ENCODE data around the gene U2AF1. TPM values are rescaled to one million over a fixed set of nuclear protein-coding genes. Genes with fewer than 3 reads are reported as not detected.
A peak's percentile ranks its signal among the peaks of the same experiment; 100 is the strongest.
"Not testable (repeated sequence)": the region's sequence is repeated elsewhere in the genome, so short reads cannot be mapped to it uniquely, and the experiment has no call there.

U2AF1 gene
- total RNA-seq, 2 experiments from 2014 or later, result 21.9 to 31.3 TPM

DNA sequence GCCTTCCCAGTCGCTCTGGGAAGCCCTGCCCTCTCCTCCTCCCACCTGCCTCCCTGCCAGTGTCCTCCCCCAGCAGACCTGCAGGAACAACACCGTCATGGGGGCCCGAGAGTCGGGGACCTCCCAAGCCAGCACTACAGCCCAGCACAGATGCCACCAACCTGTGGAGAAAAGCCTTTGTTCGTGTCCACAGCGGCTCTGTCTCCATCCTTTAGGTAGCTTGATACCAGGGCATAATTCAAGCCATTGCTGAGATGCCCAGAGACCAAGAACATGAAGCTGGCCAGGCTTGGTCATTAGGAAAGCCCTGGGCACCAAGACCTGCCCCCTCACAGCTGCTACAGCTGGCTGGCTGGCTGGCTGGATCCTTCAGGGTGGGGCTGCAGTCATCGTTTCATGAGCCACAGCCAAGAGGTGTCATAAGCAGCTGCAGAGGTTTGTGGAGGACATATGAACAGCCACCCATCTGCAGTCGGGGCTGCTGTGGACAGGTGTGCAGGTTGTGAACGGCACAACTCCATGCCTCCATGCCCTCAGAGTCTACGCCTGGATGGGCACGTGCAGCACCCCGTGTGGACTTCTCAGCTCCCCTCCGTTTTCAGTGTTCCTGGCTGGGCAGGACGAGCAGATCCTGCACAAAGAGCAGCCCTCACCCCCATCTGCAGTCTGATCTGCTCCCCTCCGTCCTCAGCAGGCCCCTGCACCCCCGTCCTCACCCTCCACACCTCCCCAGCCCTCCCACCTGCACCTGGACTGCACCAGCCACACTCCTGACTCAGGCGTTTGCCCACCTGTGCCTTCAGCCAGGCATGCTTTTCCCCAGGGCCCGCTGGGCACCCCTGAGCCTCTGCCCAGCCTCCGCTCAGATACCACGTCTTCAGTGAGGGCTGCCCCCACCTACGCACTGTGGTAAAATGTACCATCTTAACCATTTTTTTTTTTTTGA is 61.2 kb downstream of the U2AF1 start:
- POLR2A ChIA-PET; H3K27me3 Mint-ChIP-seq; intact Hi-C loops (cut with micrococcal nuclease); H3K27ac Mint-ChIP-seq; H3K9me3 Mint-ChIP-seq; CTCF ChIA-PET; H3K4me3 Mint-ChIP-seq; H3K4me1 Mint-ChIP-seq (ENCODE audit: low read depth); H3K36me3 Mint-ChIP-seq (ENCODE audit: low read depth): not testable (repeated sequence)
- peak; percentile 33 for DNase-seq
- ATAC-seq, result peak; percentile 60

DNA sequence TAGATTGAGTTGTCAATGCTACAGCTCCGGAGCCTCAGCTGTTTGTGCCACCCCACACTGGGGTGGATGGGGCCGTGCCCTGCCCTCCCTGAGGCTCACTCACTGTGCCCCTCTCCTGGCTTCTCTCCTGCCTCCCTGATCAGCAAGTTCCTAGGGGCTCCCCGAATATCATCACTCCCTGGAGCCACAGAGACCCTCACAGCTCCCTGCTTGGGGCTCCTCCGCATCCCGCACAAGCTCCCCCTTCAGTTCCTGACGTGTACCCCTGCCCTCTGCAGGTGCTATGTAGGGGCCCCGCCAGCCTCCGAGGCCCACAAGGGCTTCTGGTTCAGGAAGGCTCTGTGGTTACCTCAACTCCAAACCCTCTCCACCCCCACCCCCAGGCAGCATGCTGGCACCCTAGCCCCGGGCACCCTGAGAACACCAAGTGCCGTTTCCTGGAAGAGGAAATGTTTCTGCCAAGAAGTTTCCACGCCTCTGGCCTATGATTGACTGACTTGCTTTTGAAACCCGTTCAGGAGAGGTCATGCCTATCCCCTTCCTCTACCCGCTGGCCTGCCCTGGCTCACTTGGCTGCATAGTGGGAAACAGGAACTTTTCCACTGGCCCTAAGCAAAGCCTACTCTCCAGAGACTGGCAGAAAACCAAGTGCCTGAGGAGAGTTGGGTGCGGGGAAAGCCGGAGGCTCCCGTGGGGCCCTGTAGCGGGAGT is 62.0 kb downstream of the U2AF1 start:
- peak; percentile 74 for ATAC-seq
- peak overlapping the region; percentile 78 for H3K27ac Mint-ChIP-seq

DNA sequence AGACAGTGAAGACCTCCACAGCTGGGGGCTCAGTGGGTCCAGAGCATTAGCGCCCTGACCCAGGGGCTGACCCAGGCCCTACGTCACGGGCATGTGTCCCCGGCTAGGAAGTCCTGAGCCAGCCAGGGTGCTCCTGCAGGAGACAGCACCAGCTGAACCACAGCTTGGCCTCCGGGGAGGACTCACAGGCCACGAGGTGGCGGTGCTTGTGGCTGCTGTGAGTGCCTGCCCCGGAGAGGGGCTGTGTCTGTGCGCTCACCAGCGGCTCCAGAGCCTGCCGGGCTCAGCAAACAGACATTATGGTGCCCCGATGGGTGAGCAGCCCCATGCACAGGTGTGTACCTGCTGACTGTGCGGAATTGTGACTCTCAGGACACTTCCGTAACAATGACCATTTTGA is 62.8 kb downstream of the U2AF1 start:
- H3K36me3 Mint-ChIP-seq (ENCODE audit: low read depth); H3K4me3 Mint-ChIP-seq; CTCF ChIA-PET; ATAC-seq; H3K27me3 Mint-ChIP-seq; POLR2A ChIA-PET; intact Hi-C loops (cut with micrococcal nuclease); H3K27ac Mint-ChIP-seq; H3K9me3 Mint-ChIP-seq; H3K4me1 Mint-ChIP-seq (ENCODE audit: low read depth); DNase-seq: not testable (repeated sequence)

More for the DNA sequence above, 62.0 kb downstream of the U2AF1 start:
- H3K4me1 Mint-ChIP-seq (ENCODE audit: low read depth); POLR2A ChIA-PET; intact Hi-C loops (cut with micrococcal nuclease); H3K9me3 Mint-ChIP-seq; H3K36me3 Mint-ChIP-seq (ENCODE audit: low read depth); H3K27me3 Mint-ChIP-seq; H3K4me3 Mint-ChIP-seq; CTCF ChIA-PET: not testable (repeated sequence)
- peak; percentile 13 for DNase-seq

DNA sequence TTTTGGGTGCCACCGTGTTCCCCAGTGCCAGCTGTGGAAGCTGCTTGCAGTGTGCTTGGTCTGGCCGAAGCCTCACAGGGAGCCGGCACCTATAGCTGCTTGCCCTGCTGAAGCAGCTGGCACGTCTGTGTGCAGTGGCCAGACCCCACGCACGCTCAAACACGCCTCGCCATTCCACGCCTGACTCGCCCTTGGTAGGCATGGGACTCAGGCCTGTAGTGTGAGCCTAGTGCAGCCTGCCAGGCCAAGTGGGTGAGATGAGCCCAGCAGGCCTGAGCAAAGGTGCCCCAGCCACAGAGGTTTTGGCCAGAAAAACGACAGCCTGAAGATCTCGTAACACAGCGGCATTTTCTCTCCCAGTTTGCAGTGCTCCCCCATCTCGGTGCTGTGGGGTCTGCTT is 64.1 kb downstream of the U2AF1 start:
- H3K27me3 Mint-ChIP-seq; H3K36me3 Mint-ChIP-seq (ENCODE audit: low read depth); H3K4me1 Mint-ChIP-seq (ENCODE audit: low read depth); CTCF ChIA-PET; intact Hi-C loops (cut with micrococcal nuclease); H3K9me3 Mint-ChIP-seq; DNase-seq; POLR2A ChIA-PET; ATAC-seq; H3K27ac Mint-ChIP-seq; H3K4me3 Mint-ChIP-seq: not testable (repeated sequence)

Other genes starting within 250 kb of the U2AF1 start
- gene WDR4, start 228.0 kb downstream of the U2AF1 start, total RNA-seq, result 10 to 100 TPM; 49.8 to 53.5 TPM
- 10 to 100 TPM; 29.0 to 29.8 TPM for gene NDUFV3, start 214.3 kb downstream of the U2AF1 start, total RNA-seq
- gene ERVH48-1, start 181.9 kb downstream of the U2AF1 start, total RNA-seq, result under 1 TPM; 0.18 to 0.29 TPM
- 10 to 100 TPM; 12.6 to 14.1 TPM for gene PKNOX1, start 133.0 kb downstream of the U2AF1 start, total RNA-seq
- gene CBS, start 31.7 kb downstream of the U2AF1 start, total RNA-seq, result 10 to 100 TPM; 91.3 to 91.9 TPM
- not detected for gene CRYAA, start 61.4 kb upstream of the U2AF1 start, total RNA-seq